Nephron (organoid): ENCODE measurements around the gene TIAM1.

Experiments used
- H3K27ac Mint-ChIP-seq, 3 experiments: 2 replicates each; pipeline ENCODE4 v1.8.0; 2020; ENCODE audit warnings: mixed read lengths in 3 of 3, mild to moderate bottlenecking in 2 of 3, moderate library complexity in 1 of 3
- H3K27me3 Mint-ChIP-seq: 2 replicates; pipeline ENCODE4 v1.8.0; 2021; ENCODE audit warnings: low read depth, mild to moderate bottlenecking, moderate library complexity, mixed read lengths
- H3K36me3 Mint-ChIP-seq: 2 replicates; pipeline ENCODE4 v1.8.0; 2020; ENCODE audit warnings: low read depth, mixed read lengths
- H3K4me1 Mint-ChIP-seq: 2 replicates; pipeline ENCODE4 v1.8.0; 2020; ENCODE audit warnings: mixed read lengths
- H3K4me3 Mint-ChIP-seq, 3 experiments: 2 replicates each; pipeline ENCODE4 v1.8.0; 2020; ENCODE audit warnings: mild to moderate bottlenecking in 3 of 3, mixed read lengths in 3 of 3, moderate library complexity in 2 of 3
- H3K9me3 Mint-ChIP-seq: 2 replicates; pipeline ENCODE4 v1.8.0; 2020; ENCODE audit warnings: mixed read lengths
- CTCF ChIP-seq, 3 experiments: fragments of 200-600 bp; sonication (generic); IDR thresholded peaks; one replicate each; pipeline ENCODE4 v1.5.0; 2021; ENCODE audit warnings: antibody characterized with exemption in 3 of 3; ENCODE audit not compliant: unreplicated experiment in 3 of 3

TIAM1 gene

GRCh38 chr21:31264574-31264973 lies 79.5 kb downstream of the TIAM1 start:
- H3K4me3 Mint-ChIP-seq = no peak overlapping the region
- peaks cover 51% of the 10 kb centered on the region for H3K4me1 Mint-ChIP-seq
- TF ChIP-seq CTCF (IDR thresholded peaks at IDR 0.05; ENCODE audit: unreplicated experiment in 3 of 3) = no peak
- H3K27me3 Mint-ChIP-seq = peaks cover 4% of the 10 kb centered on the region
- no peaks in the 10 kb centered on the region for H3K9me3 Mint-ChIP-seq
- peak overlapping the region in 1 of 3 experiments; percentile 75 for H3K27ac Mint-ChIP-seq
- H3K36me3 Mint-ChIP-seq = peaks cover 10% of the 10 kb centered on the region

- TF ChIP-seq CTCF (IDR thresholded peaks at IDR 0.05; ENCODE audit: unreplicated experiment in 3 of 3) = no peak
- H3K36me3 Mint-ChIP-seq = peaks cover 10% of the 10 kb centered on the region
- no peaks in the 10 kb centered on the region for H3K9me3 Mint-ChIP-seq
- no peak overlapping the region for H3K27ac Mint-ChIP-seq
- no peak overlapping the region for H3K4me3 Mint-ChIP-seq
- H3K27me3 Mint-ChIP-seq = peaks cover 4% of the 10 kb centered on the region
- peaks cover 40% of the 10 kb centered on the region for H3K4me1 Mint-ChIP-seq
Observed at GRCh38 chr21:31262728-31263127, 81.3 kb downstream of the TIAM1 start.

- H3K9me3 Mint-ChIP-seq = no peaks in the 10 kb centered on the region
- peaks cover 4% of the 10 kb centered on the region for H3K27me3 Mint-ChIP-seq
- H3K36me3 Mint-ChIP-seq = peaks cover 10% of the 10 kb centered on the region
- TF ChIP-seq CTCF (IDR thresholded peaks at IDR 0.05; ENCODE audit: unreplicated experiment in 3 of 3) = no peak
- no peak overlapping the region for H3K4me3 Mint-ChIP-seq
- H3K27ac Mint-ChIP-seq = peak overlapping the region in 1 of 3 experiments; percentile 19
- peaks cover 37% of the 10 kb centered on the region for H3K4me1 Mint-ChIP-seq
Observed at GRCh38 chr21:31261759-31262158, 82.3 kb downstream of the TIAM1 start.

- no peaks in the 10 kb centered on the region for H3K9me3 Mint-ChIP-seq
- peaks cover 35% of the 10 kb centered on the region for H3K4me1 Mint-ChIP-seq
- H3K36me3 Mint-ChIP-seq = peaks cover 4% of the 10 kb centered on the region
- H3K27ac Mint-ChIP-seq = peak overlapping the region in 1 of 3 experiments; percentile 38
- TF ChIP-seq CTCF (IDR thresholded peaks at IDR 0.05; ENCODE audit: unreplicated experiment in 3 of 3) = no peak
- no peak overlapping the region for H3K4me3 Mint-ChIP-seq
- H3K27me3 Mint-ChIP-seq = peaks cover 4% of the 10 kb centered on the region
Observed at GRCh38 chr21:31260790-31261189, 83.3 kb downstream of the TIAM1 start.

- H3K4me1 Mint-ChIP-seq = peaks cover 38% of the 10 kb centered on the region
- no peaks in the 10 kb centered on the region for H3K27me3 Mint-ChIP-seq
- no peaks in the 10 kb centered on the region for H3K9me3 Mint-ChIP-seq
- no peak overlapping the region for H3K27ac Mint-ChIP-seq
- no peaks in the 10 kb centered on the region for H3K36me3 Mint-ChIP-seq
- no peak overlapping the region for H3K4me3 Mint-ChIP-seq
- no peak for TF ChIP-seq CTCF (IDR thresholded peaks at IDR 0.05; ENCODE audit: unreplicated experiment in 3 of 3)
Observed at GRCh38 chr21:31258073-31258472, 86.0 kb downstream of the TIAM1 start.

- H3K9me3 Mint-ChIP-seq = no peaks in the 10 kb centered on the region
- no peak for TF ChIP-seq CTCF (IDR thresholded peaks at IDR 0.05; ENCODE audit: unreplicated experiment in 3 of 3)
- H3K4me3 Mint-ChIP-seq = no peak overlapping the region
- no peaks in the 10 kb centered on the region for H3K27me3 Mint-ChIP-seq
- no peak overlapping the region for H3K27ac Mint-ChIP-seq
- no peaks in the 10 kb centered on the region for H3K36me3 Mint-ChIP-seq
- peaks cover 37% of the 10 kb centered on the region for H3K4me1 Mint-ChIP-seq
Observed at GRCh38 chr21:31257265-31257664, 86.8 kb downstream of the TIAM1 start.
